SU-DHL-6 (cell line): ENCODE data around the gene PDZD2.

ENCODE experiments used
- H2AFZ ChIP-seq: fragments of 200-600 bp; sonication (generic); 2 replicates; pipeline ENCODE4 v1.6.1; 2014; ENCODE audit warnings: low read depth, mild to moderate bottlenecking, moderate library complexity, mixed read lengths, antibody characterized with exemption, low read length; ENCODE audit not compliant: severe bottlenecking
- H3F3A ChIP-seq: fragments of 200-600 bp; shearing (Covaris generic); 2 replicates; pipeline ENCODE4 v1.6.0; 2016; ENCODE audit warnings: antibody characterized with exemption, mild to moderate bottlenecking; ENCODE audit not compliant: insufficient read depth
- H3K27ac ChIP-seq: fragments of 200-600 bp; sonication (generic); 2 replicates; pipeline ENCODE4 v1.5.1; 2016; ENCODE audit warnings: low read depth, mild to moderate bottlenecking, low read length, moderate library complexity, mixed read lengths
- H3K27me3 ChIP-seq: fragments of 200-600 bp; sonication (generic), shearing (Covaris generic); 2 replicates; pipeline ENCODE4 v1.6.0; 2014; ENCODE audit warnings: mild to moderate bottlenecking, low read length
- H3K36me3 ChIP-seq: fragments of 200-600 bp; sonication (generic); 2 replicates; pipeline ENCODE4 v1.6.1; 2014; ENCODE audit warnings: mild to moderate bottlenecking, low read length, mixed read lengths
- H3K4me2 ChIP-seq: fragments of 300-600, 200-600 bp; shearing (Covaris generic), sonication (generic); 2 replicates; pipeline ENCODE4 v1.6.0; 2014; ENCODE audit warnings: low read length, low read depth, mild to moderate bottlenecking; ENCODE audit not compliant: poor library complexity, severe bottlenecking
- H3K4me3 ChIP-seq: fragments of 200-600 bp; sonication (generic); 2 replicates; pipeline ENCODE4 v1.5.1; 2014; ENCODE audit warnings: antibody characterized with exemption, low read length, mild to moderate bottlenecking, mixed read lengths; ENCODE audit not compliant: insufficient read depth, poor library complexity, severe bottlenecking
- H3K79me2 ChIP-seq: fragments of 200-600 bp; sonication (generic); 2 replicates; pipeline ENCODE4 v1.6.1; 2014; ENCODE audit warnings: mild to moderate bottlenecking, low read length, moderate library complexity; ENCODE audit not compliant: insufficient read depth
- H3K9ac ChIP-seq: fragments of 200-600 bp; sonication (generic); 2 replicates; pipeline ENCODE4 v1.7.0; 2014; ENCODE audit warnings: mild to moderate bottlenecking, low read length
- H3K9me2 ChIP-seq: fragments of 200-600 bp; sonication (generic); replicated peaks from 2 replicates; pipeline ENCODE4 v1.6.1; 2014; ENCODE audit warnings: low read length; ENCODE audit not compliant: insufficient read depth
- H3K9me3 ChIP-seq: fragments of 200-600 bp; sonication (generic); 2 replicates; pipeline ENCODE4 v1.6.1; 2014; ENCODE audit warnings: low read length, mixed read lengths; ENCODE audit not compliant: insufficient read depth
- H4K20me1 ChIP-seq: fragments of 200-600 bp; sonication (generic); 2 replicates; pipeline ENCODE4 v1.6.1; 2014; ENCODE audit warnings: low read depth, mild to moderate bottlenecking, antibody characterized with exemption, low read length, moderate library complexity, mixed read lengths
- CTCF ChIP-seq: fragments of 200-600 bp; sonication (generic); IDR thresholded peaks from one replicate; pipeline ENCODE4 v1.5.1; 2017; ENCODE audit warnings: antibody characterized with exemption, mild to moderate bottlenecking, low read length, moderate library complexity; ENCODE audit not compliant: insufficient read depth, poor library complexity, severe bottlenecking
- EZH2phosphoT487 ChIP-seq: fragments of 200-600 bp; sonication (generic), shearing (Covaris generic); conservative IDR thresholded peaks from 2 replicates; pipeline ENCODE4 v1.6.1; 2018; ENCODE audit warnings: mild to moderate bottlenecking, antibody characterized with exemption, low read length, moderate library complexity, mixed read lengths

The PDZD2 gene

GRCh38 chr5:32066448-32066847, 427.5 kb downstream of the PDZD2 start:
- no peaks in the 10 kb centered on the region for H3K79me2 ChIP-seq
- H3K9me2 ChIP-seq, result no peaks in the 10 kb centered on the region
- no peaks in the 10 kb centered on the region for H3K27me3 ChIP-seq
- H3F3A ChIP-seq, result no peaks in the 10 kb centered on the region
- no peak for TF ChIP-seq CTCF
- TF ChIP-seq EZH2phosphoT487, result no peak
- no peaks in the 10 kb centered on the region for H3K36me3 ChIP-seq
- no peak overlapping the region for H3K4me3 ChIP-seq
- no peak overlapping the region for H3K27ac ChIP-seq
- no peak overlapping the region for H2AFZ ChIP-seq
- H3K9me3 ChIP-seq, result no peaks in the 10 kb centered on the region
- H3K9ac ChIP-seq, result no peak overlapping the region
- H4K20me1 ChIP-seq, result no peaks in the 10 kb centered on the region
- H3K4me2 ChIP-seq, result no peak overlapping the region

GRCh38 chr5:32067774-32068470, 429.0 kb downstream of the PDZD2 start:
- Histone ChIP-seq H3F3A (no peaks in the 10 kb centered on the region), H3K27me3 (no peaks in the 10 kb centered on the region), H4K20me1 (no peaks in the 10 kb centered on the region), H3K9ac (no peak overlapping the region), H3K9me2 (no peaks in the 10 kb centered on the region), H2AFZ (no peak overlapping the region), H3K4me3 (no peak overlapping the region), H3K36me3 (no peaks in the 10 kb centered on the region), H3K4me2 (no peak overlapping the region), H3K9me3 (no peaks in the 10 kb centered on the region), H3K27ac (no peak overlapping the region), H3K79me2 (no peaks in the 10 kb centered on the region)
- no peak for TF ChIP-seq CTCF
- no peak for TF ChIP-seq EZH2phosphoT487

GRCh38 chr5:32068561-32068960, 429.6 kb downstream of the PDZD2 start:
- H3K4me3 ChIP-seq, result no peak overlapping the region
- no peaks in the 10 kb centered on the region for H4K20me1 ChIP-seq
- H3F3A ChIP-seq, result no peaks in the 10 kb centered on the region
- H3K9ac ChIP-seq, result no peak overlapping the region
- no peaks in the 10 kb centered on the region for H3K36me3 ChIP-seq
- no peaks in the 10 kb centered on the region for H3K9me3 ChIP-seq
- H3K4me2 ChIP-seq, result no peak overlapping the region
- no peaks in the 10 kb centered on the region for H3K79me2 ChIP-seq
- no peak overlapping the region for H2AFZ ChIP-seq
- no peak for TF ChIP-seq CTCF
- TF ChIP-seq EZH2phosphoT487, result no peak
- H3K9me2 ChIP-seq, result no peaks in the 10 kb centered on the region
- no peaks in the 10 kb centered on the region for H3K27me3 ChIP-seq
- no peak overlapping the region for H3K27ac ChIP-seq
